PFSK-1 (cell line): ENCODE measurements around the gene TMEM82.

Experiments
- FOXP2 ChIP-seq: optimal IDR thresholded peaks from 2 replicates; pipeline ENCODE3; 2011; ENCODE audit warnings: borderline replicate concordance, control low read depth, inconsistent platforms; ENCODE audit not compliant: insufficient read depth; ENCODE audit errors: extremely low read length, extremely low read depth
- POLR2AphosphoS5 ChIP-seq: IDR thresholded peaks from 2 replicates; pipeline ENCODE4 v1.6.1; 2012; ENCODE audit warnings: low read depth, mild to moderate bottlenecking, control low read depth, low read length, moderate library complexity
- REST ChIP-seq, 2 experiments: IDR thresholded peaks; 2 replicates each; pipeline versions ENCODE4 v1.6.1 to v1.8.0; 2011 to 2012; ENCODE audit warnings: low read depth in 2 of 2, low read length in 2 of 2, control low read depth in 1 of 2, inconsistent platforms in 1 of 2, mild to moderate bottlenecking in 1 of 2, moderate library complexity in 1 of 2; ENCODE audit not compliant: insufficient read depth in 1 of 2
- SIN3A ChIP-seq: IDR thresholded peaks from 2 replicates; pipeline ENCODE4 v1.6.1; 2012; ENCODE audit warnings: mild to moderate bottlenecking, low read length, moderate library complexity, borderline replicate concordance; ENCODE audit not compliant: insufficient read depth
- TAF1 ChIP-seq: IDR thresholded peaks from 2 replicates; pipeline ENCODE4 v1.6.1; 2012; ENCODE audit warnings: low read length, control low read depth, borderline replicate concordance; ENCODE audit not compliant: insufficient read depth

The TMEM82 gene

DNA sequence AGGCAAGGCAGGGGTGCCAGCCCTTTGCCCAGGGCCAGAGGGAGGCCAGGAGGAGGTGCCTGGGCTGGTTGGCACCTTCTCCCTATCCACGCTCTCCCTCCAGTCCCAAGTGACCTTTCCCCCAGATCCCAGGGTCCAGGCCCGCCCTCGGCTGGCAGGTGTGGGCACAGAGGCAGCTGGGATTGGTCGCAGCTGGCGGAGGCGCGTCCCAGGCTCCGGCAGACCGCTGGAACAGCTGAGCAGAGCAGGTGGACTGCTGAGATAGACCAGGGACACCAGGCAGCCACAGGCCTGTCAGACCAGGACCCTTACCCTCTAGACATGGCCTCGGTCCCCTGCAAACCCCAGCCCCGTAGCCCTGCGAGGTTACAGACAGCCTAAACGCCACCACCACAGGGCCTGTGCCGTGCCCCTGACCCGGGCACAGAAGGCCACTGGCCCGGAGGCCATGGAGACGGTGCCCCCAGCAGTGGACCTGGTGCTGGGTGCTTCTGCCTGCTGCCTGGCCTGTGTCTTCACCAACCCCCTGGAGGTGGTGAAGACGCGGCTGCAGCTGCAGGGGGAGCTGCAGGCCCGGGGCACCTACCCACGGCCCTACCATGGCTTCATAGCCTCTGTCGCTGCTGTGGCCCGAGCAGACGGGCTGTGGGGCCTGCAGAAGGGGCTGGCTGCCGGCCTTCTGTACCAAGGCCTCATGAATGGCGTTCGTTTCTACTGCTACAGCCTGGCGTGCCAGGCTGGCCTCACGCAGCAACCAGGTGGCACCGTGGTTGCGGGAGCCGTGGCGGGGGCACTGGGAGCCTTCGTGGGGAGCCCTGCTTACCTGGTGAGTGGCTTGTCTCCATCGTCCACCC, 6.0 kb upstream of the TMEM82 start, which contains the start of gene SLC25A34:
TSS of gene SLC25A34 (plus strand) at position 221 of the 854 bp plus-strand sequence. CDS start at position 449, 228 bp downstream.
- TF ChIP-seq FOXP2: no peak
- no peak for TF ChIP-seq TAF1
- TF ChIP-seq REST (IDR thresholded peaks at IDR 0.05; ENCODE audit: insufficient read depth in 1 of 2, low read depth in 2 of 2, low read length in 2 of 2): no peak
- no peak for TF ChIP-seq POLR2AphosphoS5
- TF ChIP-seq SIN3A: no peak

- no peak for TF ChIP-seq SIN3A
- TF ChIP-seq POLR2AphosphoS5: no peak
- no peak for TF ChIP-seq TAF1
- TF ChIP-seq FOXP2: no peak
- TF ChIP-seq REST (IDR thresholded peaks at IDR 0.05; ENCODE audit: insufficient read depth in 1 of 2, low read depth in 2 of 2, low read length in 2 of 2): no peak
Observed at GRCh38 chr1:15736892-15737261, 5.4 kb upstream of the TMEM82 start.

DNA sequence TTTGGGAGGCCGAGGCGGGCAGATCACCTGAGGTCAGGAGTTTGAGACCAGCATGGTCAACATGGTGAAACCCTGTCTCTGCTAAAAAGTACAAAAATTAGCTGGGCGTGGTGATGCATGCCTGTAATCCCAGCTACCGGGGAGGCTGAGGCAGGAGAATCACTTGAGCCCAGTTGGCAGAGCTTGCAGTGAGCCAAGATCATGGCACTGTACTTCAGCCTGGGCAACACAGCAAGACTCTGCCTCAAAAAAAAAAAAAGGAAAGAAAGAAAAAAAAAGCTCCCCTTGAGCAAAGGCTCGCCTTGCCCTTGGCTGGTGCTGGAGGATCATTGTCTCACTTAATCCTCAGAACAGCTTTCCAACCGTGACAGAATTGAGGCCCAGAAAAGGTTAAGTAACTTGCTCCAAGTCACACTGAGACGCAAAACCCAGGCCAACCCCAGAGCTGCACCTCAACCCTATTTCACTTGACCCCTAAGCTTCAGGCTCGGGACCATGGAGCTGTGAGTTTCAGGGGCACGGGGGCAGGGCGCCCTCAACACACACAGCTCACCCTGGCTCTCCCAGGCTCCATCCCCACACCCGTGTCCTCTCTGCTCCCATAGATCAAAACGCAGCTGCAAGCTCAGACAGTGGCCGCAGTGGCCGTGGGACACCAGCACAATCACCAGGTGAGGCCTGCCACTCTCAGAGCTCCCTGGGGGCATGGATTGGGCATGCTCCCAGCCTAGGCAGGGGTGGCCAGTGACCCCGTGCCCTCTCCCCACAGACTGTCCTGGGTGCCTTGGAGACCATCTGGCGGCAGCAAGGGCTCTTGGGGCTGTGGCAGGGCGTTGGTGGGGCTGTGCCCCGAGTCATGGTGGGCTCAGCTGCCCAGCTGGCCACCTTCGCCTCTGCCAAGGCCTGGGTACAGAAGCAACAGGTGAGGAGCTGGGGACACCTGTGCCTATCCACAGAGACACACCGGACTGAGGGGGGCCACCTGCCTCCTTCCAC, 4.7 kb upstream of the TMEM82 start:
- TF ChIP-seq REST (IDR thresholded peaks at IDR 0.05; ENCODE audit: insufficient read depth in 1 of 2, low read depth in 2 of 2, low read length in 2 of 2): no peak

DNA sequence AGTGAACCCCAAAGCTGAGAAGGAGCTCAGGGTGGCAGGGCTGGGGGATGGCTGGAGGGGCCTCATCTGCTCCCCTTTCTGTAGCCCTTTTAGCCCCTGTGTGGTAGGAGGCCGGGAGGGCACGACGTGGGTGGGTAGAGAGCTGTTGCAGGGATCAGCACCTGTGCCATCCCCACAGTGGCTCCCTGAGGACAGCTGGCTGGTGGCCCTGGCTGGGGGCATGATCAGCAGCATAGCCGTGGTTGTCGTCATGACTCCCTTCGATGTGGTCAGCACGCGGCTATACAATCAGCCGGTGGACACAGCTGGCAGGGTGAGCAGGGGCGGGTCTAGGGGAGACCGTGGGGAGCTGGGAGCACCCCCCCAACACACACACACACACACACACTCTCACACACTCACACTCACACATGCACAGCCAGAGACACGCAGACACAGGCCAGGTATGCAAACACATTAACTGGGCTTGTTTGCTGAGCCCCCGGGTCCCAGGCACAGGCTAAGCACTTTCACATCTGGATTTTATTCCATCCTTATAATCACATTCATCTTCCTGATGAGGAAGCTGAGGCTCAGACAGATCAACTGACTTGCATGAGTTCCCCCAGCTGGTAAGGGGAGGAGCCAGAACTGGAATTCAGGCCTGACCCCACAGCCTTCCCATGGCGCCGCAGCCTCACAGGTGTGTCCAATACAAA, 3.7 kb upstream of the TMEM82 start:
- TF ChIP-seq POLR2AphosphoS5: no peak
- TF ChIP-seq FOXP2: no peak
- no peak for TF ChIP-seq TAF1
- no peak for TF ChIP-seq REST (IDR thresholded peaks at IDR 0.05; ENCODE audit: insufficient read depth in 1 of 2, low read depth in 2 of 2, low read length in 2 of 2)
- no peak for TF ChIP-seq SIN3A
